Liver (tissue), 9 donors: ENCODE measurements around the gene FTCD. TPM values are rescaled to one million over a fixed set of nuclear protein-coding genes. Genes with fewer than 3 reads are reported as not detected.

Experiments
- DNase-seq: peaks from one replicate; pipeline ENCODE4 v3.0.0-alpha.2; 2017; ENCODE audit warnings: low spot score
- H3K27ac ChIP-seq, 2 donors: one replicate each; pipeline ENCODE4 v1.7.0; 2013; ENCODE audit warnings: inconsistent platforms in 2 of 2, low read length in 2 of 2, control low read depth in 1 of 2, low read depth in 1 of 2, mild to moderate bottlenecking in 1 of 2
- H3K27me3 ChIP-seq, 4 donors: one replicate each; pipeline versions ENCODE4 v1.6.1 to v1.7.0; 2013; ENCODE audit warnings: low read length in 3 of 4, inconsistent platforms in 1 of 4, mild to moderate bottlenecking in 1 of 4, moderate library complexity in 1 of 4; ENCODE audit not compliant: control insufficient read depth in 4 of 4, insufficient read depth in 4 of 4
- H3K36me3 ChIP-seq, 4 donors: one replicate each; pipeline versions ENCODE4 v1.6.1 to v1.7.0; 2013; ENCODE audit warnings: low read length in 3 of 4, mild to moderate bottlenecking in 3 of 4, low read depth in 1 of 4, moderate library complexity in 1 of 4; ENCODE audit not compliant: control insufficient read depth in 4 of 4, insufficient read depth in 3 of 4
- H3K4me1 ChIP-seq, 4 donors: one replicate each; pipeline versions ENCODE4 v1.6.1 to v1.7.0; 2013; ENCODE audit warnings: low read length in 3 of 4, mild to moderate bottlenecking in 3 of 4, moderate library complexity in 1 of 4; ENCODE audit not compliant: control insufficient read depth in 4 of 4, insufficient read depth in 4 of 4
- H3K4me3 ChIP-seq, 3 donors: one replicate each; pipeline versions ENCODE4 v1.6.1 to v1.7.0; 2013; ENCODE audit warnings: low read length in 3 of 3, control low read depth in 1 of 3, low read depth in 1 of 3, mild to moderate bottlenecking in 1 of 3
- H3K9ac ChIP-seq, 2 donors: one replicate each; pipeline ENCODE4 v1.7.0; 2013; ENCODE audit warnings: low read length in 2 of 2, mild to moderate bottlenecking in 2 of 2, moderate library complexity in 2 of 2, control low read depth in 1 of 2, low read depth in 1 of 2
- H3K9me3 ChIP-seq, 4 donors: one replicate each; pipeline versions ENCODE4 v1.6.1 to v1.7.0; 2013; ENCODE audit warnings: low read length in 3 of 4; ENCODE audit not compliant: control insufficient read depth in 4 of 4
- FOXA1 ChIP-seq: IDR thresholded peaks from 2 replicates; pipeline ENCODE4 v1.6.1; 2016; ENCODE audit warnings: antibody characterized with exemption
- HNF4A ChIP-seq, 2 donors: conservative IDR thresholded peaks; 2 replicates each; pipeline ENCODE4 v1.6.1; 2016; ENCODE audit warnings: antibody characterized with exemption in 2 of 2, mild to moderate bottlenecking in 2 of 2
- HNF4G ChIP-seq: IDR thresholded peaks from 2 replicates; pipeline ENCODE4 v1.6.1; 2016; ENCODE audit warnings: antibody characterized with exemption
- JUND ChIP-seq, 2 donors: IDR thresholded peaks; 2 replicates each; pipeline ENCODE4 v1.6.1; 2016; ENCODE audit warnings: antibody characterized with exemption in 2 of 2
- RAD21 ChIP-seq, 2 donors: IDR thresholded peaks; 2 replicates each; pipeline ENCODE4 v1.6.1; 2016; ENCODE audit warnings: antibody characterized with exemption in 2 of 2, mild to moderate bottlenecking in 2 of 2
- RXRA ChIP-seq, 2 donors: IDR thresholded peaks; 2 replicates each; pipeline ENCODE4 v1.6.1; 2017 to 2018; ENCODE audit warnings: antibody characterized with exemption in 2 of 2, mild to moderate bottlenecking in 1 of 2
- SP1 ChIP-seq: IDR thresholded peaks from 2 replicates; pipeline ENCODE4 v1.6.1; 2018; ENCODE audit warnings: antibody characterized with exemption, mild to moderate bottlenecking
- TAF1 ChIP-seq: conservative IDR thresholded peaks from 2 replicates; pipeline ENCODE4 v1.6.1; 2016; ENCODE audit warnings: antibody characterized with exemption, mild to moderate bottlenecking
- WGBS: extraction: QIAGEN DNeasy Blood & Tissue Kit; methylation state at CpG from one replicate; pipeline ENCODE4 v1.1.7; 2013; 5-methylcytosine and 5-hydroxymethylcytosine counted together
- polyA plus RNA-seq, 2 donors: library from polyadenylated mRNA; stranded (reverse) in 1 of 2; unstranded in 1 of 2; fragments of 200-250 nt in 1 of 2; fragments of >200 nt in 1 of 2; fragmentation: Nextera tagmentation in 1 of 2; extraction: Ambion mirVana in 1 of 2; gene quantifications; one replicate each; pipeline versions ENCODE4 v1.2.1 to v1.2.3, GENCODE V29; 2013 to 2015
- total RNA-seq, 2 donors: library from RNA; depleted of rRNA; stranded (reverse); fragments of >200 nt; gene quantifications; one replicate each; pipeline ENCODE4 v1.2.3, GENCODE V29; 2014
- TF ChIP-seq, protein P1 (sequence below): IDR thresholded peaks from 2 replicates; pipeline ENCODE4 v1.6.1; 2016; ENCODE audit warnings: antibody characterized with exemption
- TF ChIP-seq, protein P2 (sequence below): IDR thresholded peaks from 2 replicates; pipeline ENCODE4 v1.6.1; 2016; ENCODE audit warnings: antibody characterized with exemption
- TF ChIP-seq, protein P3 (sequence below): IDR thresholded peaks from 2 replicates; pipeline ENCODE4 v1.6.1; 2016; ENCODE audit warnings: antibody characterized with exemption
- TF ChIP-seq, protein P4 (sequence below): fragments of 150-350 bp; IDR thresholded peaks from 2 replicates; pipeline ENCODE4 v1.5.1; 2017; ENCODE audit warnings: improper control_type of control experiment, low read depth, low read length; ENCODE audit not compliant: missing input control
- donor health status: healthy.
- donor health status: healthy.
- donor health status: healthy.
- donor health status: healthy.
- donor health status: healthy.

FTCD gene
- total and polyA plus RNA-seq, 4 donors: 130 to 182 (median 173) TPM

DNA sequence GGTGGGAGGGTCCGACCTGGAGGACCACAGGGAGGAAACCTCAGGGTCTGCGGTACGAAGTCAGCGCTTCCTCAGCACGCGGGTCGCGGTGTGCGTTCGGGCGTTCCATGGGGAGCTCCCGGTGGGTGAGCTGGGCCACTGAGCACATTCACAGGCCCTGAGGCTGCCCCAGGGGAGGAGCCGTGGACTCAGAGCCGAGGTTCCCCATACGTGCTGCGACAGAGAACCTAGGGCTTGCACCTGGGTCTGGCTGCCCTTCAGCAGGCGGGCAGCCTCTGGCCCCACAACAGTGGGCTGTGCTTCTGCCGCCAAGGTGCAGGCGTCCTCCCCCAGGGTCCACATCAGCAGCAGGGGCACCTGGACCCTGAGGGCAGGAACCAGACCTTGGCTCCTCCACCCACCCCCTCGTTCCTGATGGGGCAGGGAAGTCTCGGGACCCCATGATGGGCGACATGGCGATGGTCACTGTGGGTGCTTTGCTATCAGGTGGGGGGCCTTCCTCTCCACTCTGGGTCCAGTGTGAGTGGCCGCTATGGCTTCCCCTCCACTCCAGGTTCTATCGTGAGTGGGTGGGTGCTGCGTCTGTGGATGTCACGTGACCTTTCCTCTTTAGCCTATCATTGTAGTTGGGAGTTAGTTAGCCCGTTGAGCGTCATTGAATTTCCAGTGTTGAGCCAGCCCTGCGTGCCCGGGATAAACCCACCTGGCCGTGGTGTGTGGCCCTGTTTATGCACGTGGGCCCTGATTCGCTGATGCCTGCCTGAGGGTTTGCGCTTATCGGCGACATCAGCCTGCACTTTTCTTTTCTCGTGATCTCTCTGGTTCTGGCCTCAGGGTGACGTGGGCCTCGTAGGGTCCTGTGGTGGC, 27.9 kb downstream of the FTCD start (continued):
- TF ChIP-seq, protein P1, sequence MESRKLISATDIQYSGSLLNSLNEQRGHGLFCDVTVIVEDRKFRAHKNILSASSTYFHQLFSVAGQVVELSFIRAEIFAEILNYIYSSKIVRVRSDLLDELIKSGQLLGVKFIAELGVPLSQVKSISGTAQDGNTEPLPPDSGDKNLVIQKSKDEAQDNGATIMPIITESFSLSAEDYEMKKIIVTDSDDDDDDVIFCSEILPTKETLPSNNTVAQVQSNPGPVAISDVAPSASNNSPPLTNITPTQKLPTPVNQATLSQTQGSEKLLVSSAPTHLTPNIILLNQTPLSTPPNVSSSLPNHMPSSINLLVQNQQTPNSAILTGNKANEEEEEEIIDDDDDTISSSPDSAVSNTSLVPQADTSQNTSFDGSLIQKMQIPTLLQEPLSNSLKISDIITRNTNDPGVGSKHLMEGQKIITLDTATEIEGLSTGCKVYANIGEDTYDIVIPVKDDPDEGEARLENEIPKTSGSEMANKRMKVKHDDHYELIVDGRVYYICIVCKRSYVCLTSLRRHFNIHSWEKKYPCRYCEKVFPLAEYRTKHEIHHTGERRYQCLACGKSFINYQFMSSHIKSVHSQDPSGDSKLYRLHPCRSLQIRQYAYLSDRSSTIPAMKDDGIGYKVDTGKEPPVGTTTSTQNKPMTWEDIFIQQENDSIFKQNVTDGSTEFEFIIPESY: no peak
- TF ChIP-seq TAF1 (no peak), RXRA (IDR thresholded peaks at IDR 0.05) (no peak), HNF4G (no peak), SP1 (no peak), HNF4A (conservative IDR thresholded peaks at IDR 0.05) (no peak)

DNA sequence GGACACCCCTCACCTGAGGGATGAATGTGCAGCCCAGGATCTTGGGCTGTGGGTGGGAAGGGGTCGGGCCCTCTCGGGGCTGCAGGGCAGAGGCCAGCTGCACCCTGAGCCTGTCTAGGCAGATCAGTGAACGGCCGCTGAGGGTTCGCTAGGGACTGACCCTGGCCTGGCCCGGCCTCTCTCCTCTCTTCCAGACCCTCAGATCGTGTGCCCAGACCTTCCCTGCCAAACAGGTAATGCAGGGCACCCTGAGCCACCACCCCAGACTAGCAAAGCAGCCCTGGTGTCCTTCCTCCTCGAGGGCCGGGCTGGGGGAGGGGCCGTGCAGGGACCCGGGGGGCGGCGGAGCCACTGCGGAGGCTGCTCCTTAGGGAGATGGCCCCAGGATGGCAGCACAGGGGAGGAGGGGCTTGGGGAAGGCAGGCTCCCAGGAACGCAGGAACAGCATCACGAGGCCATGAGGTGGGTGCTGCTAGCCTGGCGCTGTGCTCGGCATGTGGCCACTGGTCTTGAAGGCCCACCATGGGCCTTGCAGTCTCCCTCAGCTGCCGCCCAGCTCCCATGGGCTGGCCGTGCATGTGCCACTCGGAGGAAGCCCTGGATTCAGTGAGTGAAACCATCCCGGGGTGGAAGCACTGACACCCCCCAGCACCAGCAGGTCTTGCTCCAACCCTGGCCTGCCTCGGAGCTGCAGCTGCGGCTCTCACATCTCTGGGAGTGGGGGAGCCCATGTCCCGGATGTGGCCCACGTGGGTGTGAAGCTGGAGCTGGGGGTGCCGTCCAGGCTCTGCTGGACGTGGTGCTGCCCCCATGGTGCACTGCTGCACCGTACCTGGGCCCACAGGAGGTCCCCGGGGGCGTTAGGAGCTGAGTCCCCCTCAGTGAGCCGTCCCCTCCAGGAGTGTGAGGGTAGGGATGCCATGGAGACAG, 28.8 kb downstream of the FTCD start:
- H3K4me3 ChIP-seq: no peak overlapping the region
- no peaks in the 10 kb centered on the region for H3K27me3 ChIP-seq
- WGBS: 67% methylated on average over 32 of the region's 32 CpGs
- peak; percentile 34 for DNase-seq
- TF ChIP-seq, protein P2, sequence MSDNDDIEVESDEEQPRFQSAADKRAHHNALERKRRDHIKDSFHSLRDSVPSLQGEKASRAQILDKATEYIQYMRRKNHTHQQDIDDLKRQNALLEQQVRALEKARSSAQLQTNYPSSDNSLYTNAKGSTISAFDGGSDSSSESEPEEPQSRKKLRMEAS: no peak
- TF ChIP-seq FOXA1 (no peak), RAD21 (IDR thresholded peaks at IDR 0.05) (no peak), JUND (IDR thresholded peaks at IDR 0.05) (no peak)
- TF ChIP-seq, protein P3, sequence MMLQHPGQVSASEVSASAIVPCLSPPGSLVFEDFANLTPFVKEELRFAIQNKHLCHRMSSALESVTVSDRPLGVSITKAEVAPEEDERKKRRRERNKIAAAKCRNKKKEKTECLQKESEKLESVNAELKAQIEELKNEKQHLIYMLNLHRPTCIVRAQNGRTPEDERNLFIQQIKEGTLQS: no peak
- TF ChIP-seq, protein P4, sequence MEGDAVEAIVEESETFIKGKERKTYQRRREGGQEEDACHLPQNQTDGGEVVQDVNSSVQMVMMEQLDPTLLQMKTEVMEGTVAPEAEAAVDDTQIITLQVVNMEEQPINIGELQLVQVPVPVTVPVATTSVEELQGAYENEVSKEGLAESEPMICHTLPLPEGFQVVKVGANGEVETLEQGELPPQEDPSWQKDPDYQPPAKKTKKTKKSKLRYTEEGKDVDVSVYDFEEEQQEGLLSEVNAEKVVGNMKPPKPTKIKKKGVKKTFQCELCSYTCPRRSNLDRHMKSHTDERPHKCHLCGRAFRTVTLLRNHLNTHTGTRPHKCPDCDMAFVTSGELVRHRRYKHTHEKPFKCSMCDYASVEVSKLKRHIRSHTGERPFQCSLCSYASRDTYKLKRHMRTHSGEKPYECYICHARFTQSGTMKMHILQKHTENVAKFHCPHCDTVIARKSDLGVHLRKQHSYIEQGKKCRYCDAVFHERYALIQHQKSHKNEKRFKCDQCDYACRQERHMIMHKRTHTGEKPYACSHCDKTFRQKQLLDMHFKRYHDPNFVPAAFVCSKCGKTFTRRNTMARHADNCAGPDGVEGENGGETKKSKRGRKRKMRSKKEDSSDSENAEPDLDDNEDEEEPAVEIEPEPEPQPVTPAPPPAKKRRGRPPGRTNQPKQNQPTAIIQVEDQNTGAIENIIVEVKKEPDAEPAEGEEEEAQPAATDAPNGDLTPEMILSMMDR: no peak
- no peak overlapping the region for H3K27ac ChIP-seq
- no peaks in the 10 kb centered on the region for H3K36me3 ChIP-seq
- peaks cover 0 to 3% (median 0%) of the 10 kb centered on the region in 4 donors for H3K4me1 ChIP-seq
- no peak overlapping the region for H3K9ac ChIP-seq
- no peaks in the 10 kb centered on the region for H3K9me3 ChIP-seq

DNA sequence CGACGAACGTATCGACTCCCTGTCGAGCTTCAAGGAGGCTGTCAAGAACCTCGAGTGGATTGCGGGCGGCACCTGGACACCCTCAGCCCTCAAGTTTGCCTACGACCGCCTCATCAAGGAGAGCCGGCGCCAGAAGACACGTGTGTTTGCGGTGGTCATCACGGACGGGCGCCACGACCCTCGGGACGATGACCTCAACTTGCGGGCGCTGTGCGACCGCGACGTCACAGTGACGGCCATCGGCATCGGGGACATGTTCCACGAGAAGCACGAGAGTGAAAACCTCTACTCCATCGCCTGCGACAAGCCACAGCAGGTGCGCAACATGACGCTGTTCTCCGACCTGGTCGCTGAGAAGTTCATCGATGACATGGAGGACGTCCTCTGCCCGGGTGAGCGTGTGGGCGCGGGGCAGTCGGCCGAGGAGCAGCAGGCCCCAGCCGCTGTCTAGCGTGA, 29.5 kb downstream of the FTCD start:
- H3K9ac ChIP-seq: no peak overlapping the region
- H3K4me1 ChIP-seq: peaks cover 0 to 3% (median 0%) of the 10 kb centered on the region in 4 donors
- no peaks in the 10 kb centered on the region for H3K36me3 ChIP-seq
- H3K4me3 ChIP-seq: no peak overlapping the region
- 89% methylated on average over 47 of the region's 47 CpGs for WGBS
- H3K27me3 ChIP-seq: no peaks in the 10 kb centered on the region
- no peak overlapping the region for H3K27ac ChIP-seq
- TF ChIP-seq HNF4A (conservative IDR thresholded peaks at IDR 0.05): no peak
- TF ChIP-seq, protein P2: no peak
- TF ChIP-seq JUND (IDR thresholded peaks at IDR 0.05): no peak
- TF ChIP-seq, protein P4: no peak
- TF ChIP-seq RXRA (IDR thresholded peaks at IDR 0.05): no peak
- DNase-seq: no peak
- no peaks in the 10 kb centered on the region for H3K9me3 ChIP-seq
